Stomach (tissue), 9 donors: ENCODE data around the gene FZD2. TPM values are rescaled to one million over a fixed set of nuclear protein-coding genes. Genes with fewer than 3 reads are reported as not detected.
"Not testable (repeated sequence)": the region's sequence is repeated elsewhere in the genome, so short reads cannot be mapped to it uniquely, and the experiment has no call there.

Source experiments
- DNase-seq, 2 donors: peaks; one replicate each; pipeline versions ENCODE4 v3.0.0 to v3.0.0-alpha.2; 2013 to 2019
- H3K27ac ChIP-seq, 5 donors: fragments of 200-600 bp in 4 of 5; sonication (generic) in 4 of 5; one replicate each; pipeline ENCODE4 v1.5.1; 2013 to 2019; ENCODE audit warnings: mild to moderate bottlenecking in 1 of 5, moderate library complexity in 1 of 5
- H3K27me3 ChIP-seq, 3 donors: fragments of 200-600 bp; sonication (generic); one replicate each; pipeline ENCODE4 v1.5.1; 2017 to 2019; ENCODE audit warnings: mixed run types in 1 of 3
- H3K36me3 ChIP-seq, 4 donors: fragments of 200-600 bp; sonication (generic); 1 replicate in 3 of 4; 2 replicates in 1 of 4; pipeline ENCODE4 v1.5.1; 2016 to 2019
- H3K4me1 ChIP-seq, 4 donors: fragments of 200-600 bp; sonication (generic); one replicate each; pipeline ENCODE4 v1.5.1; 2016 to 2019
- H3K4me3 ChIP-seq, 4 donors: fragments of 200-600 bp; sonication (generic) in 3 of 4; one replicate each; pipeline ENCODE4 v1.5.1; 2016 to 2019; ENCODE audit warnings: mild to moderate bottlenecking in 1 of 4
- H3K9me3 ChIP-seq, 4 donors: fragments of 200-600 bp; sonication (generic); one replicate each; pipeline ENCODE4 v1.5.1; 2016 to 2019
- CTCF ChIP-seq, 7 experiments: fragments of 450-650 bp in 4 of 7; fragments of 200-600 bp in 3 of 7; sonication (generic) in 3 of 7; IDR thresholded peaks; one replicate each; pipeline ENCODE4 v1.5.1; 2016 to 2019; ENCODE audit warnings: antibody characterized with exemption in 7 of 7, control low read depth in 2 of 7, mild to moderate bottlenecking in 1 of 7
- EP300 ChIP-seq: sonication (generic); formaldehyde crosslinking; IDR thresholded peaks from one replicate; pipeline ENCODE4 v1.6.1; 2017; ENCODE audit warnings: antibody characterized with exemption
- POLR2A ChIP-seq, 4 donors: fragments of 450-650 bp; IDR thresholded peaks; one replicate each; pipeline ENCODE4 v1.6.1; 2016; ENCODE audit warnings: antibody characterized with exemption in 4 of 4, control low read depth in 2 of 4, mild to moderate bottlenecking in 1 of 4, moderate library complexity in 1 of 4
- POLR2AphosphoS5 ChIP-seq, 3 donors: sonication (generic); formaldehyde crosslinking; IDR thresholded peaks; one replicate each; pipeline ENCODE4 v1.6.1; 2016; ENCODE audit warnings: antibody characterized with exemption in 3 of 3
- WGBS, 5 donors: extraction: QIAGEN DNeasy Blood & Tissue Kit in 3 of 5; methylation state at CpG; one replicate each; pipeline versions ENCODE4 v1.1.5 to v1.1.7; 2013 to 2018; 5-methylcytosine and 5-hydroxymethylcytosine counted together
- intact Hi-C: fragments of 100-400 bp; cut with DNase I; formaldehyde crosslinking; loops from one replicate; pipeline ENCODE4 v1.15.1; 2023; ENCODE audit warnings: low total_unique reads
- polyA plus RNA-seq, 3 donors: library from polyadenylated mRNA; stranded (reverse); fragments of 200-250 nt; gene quantifications; one replicate each; pipeline ENCODE4 v1.2.3, GENCODE V29; 2013
- total RNA-seq, 5 donors: library from RNA; depleted of rRNA; stranded (reverse); fragments of >200 nt; gene quantifications; one replicate each; pipeline versions ENCODE4 v1.1.0 to v1.2.3, GENCODE V29; 2014 to 2016
- donor health status: healthy with polysubstance abuse.
- donor health status: Bipolar disorder and iron deficiency.
- donor health status: healthy.

Gene FZD2
- total and polyA plus RNA-seq, 8 donors: 0.31 to 19.3 (median 1.2) TPM; not detected in 2

- intact Hi-C loops: no loop called here
- TF ChIP-seq POLR2AphosphoS5 (IDR thresholded peaks at IDR 0.05) (no peak), CTCF (IDR thresholded peaks at IDR 0.05) (no peak), POLR2A (IDR thresholded peaks at IDR 0.05) (no peak), EP300 (no peak)
- no peak overlapping the region for H3K27ac ChIP-seq
- no peak for DNase-seq
- peaks cover 7 to 11% (median 11%) of the 10 kb centered on the region in 4 donors for H3K9me3 ChIP-seq
- peaks cover 0 to 24% (median 2%) of the 10 kb centered on the region in 3 donors for H3K27me3 ChIP-seq
- H3K4me1 ChIP-seq: no peaks in the 10 kb centered on the region
- no peaks in the 10 kb centered on the region for H3K36me3 ChIP-seq
- no peak overlapping the region for H3K4me3 ChIP-seq
- WGBS, 5 donors: 80 to 87% (median 84%) methylated on average over 14 of the region's 14 CpGs
Observed at GRCh38 chr17:44565866-44566443, 8.7 kb downstream of the FZD2 start.

- H3K27me3 ChIP-seq: peaks cover 0 to 11% (median 0%) of the 10 kb centered on the region in 3 donors
- H3K27ac ChIP-seq, H3K4me1 ChIP-seq, H3K4me3 ChIP-seq, H3K36me3 ChIP-seq, intact Hi-C loops, DNase-seq: not testable (repeated sequence)
- 20 to 88% (median 85%) methylated on average over 2 to 23 of the region's 23 CpGs for WGBS, 5 donors
- H3K9me3 ChIP-seq: peaks cover 7 to 11% (median 11%) of the 10 kb centered on the region in 4 donors
Observed at GRCh38 chr17:44568311-44568944, 11.1 kb downstream of the FZD2 start.

GRCh38 chr17:44568945-44569858 lies 11.9 kb downstream of the FZD2 start:
- intact Hi-C loops: no loop called here
- peak overlapping the region in 2 of 5 donors; percentile 19 to 24 for H3K27ac ChIP-seq
- no peaks in the 10 kb centered on the region for H3K4me1 ChIP-seq
- peaks cover 7 to 11% (median 11%) of the 10 kb centered on the region in 4 donors for H3K9me3 ChIP-seq
- H3K36me3 ChIP-seq: no peaks in the 10 kb centered on the region
- 36 to 72% (median 61%) methylated on average over 21 to 26 of the region's 26 CpGs for WGBS, 5 donors
- H3K27me3 ChIP-seq: peaks cover 0 to 15% (median 0%) of the 10 kb centered on the region in 3 donors
- TF ChIP-seq EP300: no peak
- no peak for TF ChIP-seq CTCF (IDR thresholded peaks at IDR 0.05)
- TF ChIP-seq POLR2A (IDR thresholded peaks at IDR 0.05): no peak
- TF ChIP-seq POLR2AphosphoS5 (IDR thresholded peaks at IDR 0.05): no peak
- peak in 1 of 2 donors; percentile 45 for DNase-seq
- no peak overlapping the region for H3K4me3 ChIP-seq

- intact Hi-C loops: no loop called here
- H3K9me3 ChIP-seq: no peaks in the 10 kb centered on the region
- no peak for TF ChIP-seq POLR2AphosphoS5 (IDR thresholded peaks at IDR 0.05)
- no peak for TF ChIP-seq POLR2A (IDR thresholded peaks at IDR 0.05)
- no peak for TF ChIP-seq EP300
- TF ChIP-seq CTCF (IDR thresholded peaks at IDR 0.05): no peak
- DNase-seq: no peak
- H3K27me3 ChIP-seq: peaks cover 0 to 11% (median 0%) of the 10 kb centered on the region in 3 donors
- H3K27ac ChIP-seq: no peak overlapping the region
- H3K36me3 ChIP-seq: no peaks in the 10 kb centered on the region
- H3K4me3 ChIP-seq: no peak overlapping the region
- H3K4me1 ChIP-seq: no peaks in the 10 kb centered on the region
- 81 to 91% (median 84%) methylated on average over 2 of the region's 2 CpGs for WGBS, 5 donors
Observed at GRCh38 chr17:44572801-44573200, 15.5 kb downstream of the FZD2 start.
